Measurements from ENCODE around the gene PRPF31.

PRPF31 gene
- long read RNA-seq, transcript PRPF31-203 (13 exons, 2,269 nt) = minor isoform, 7 of 451 reads
- long read RNA-seq, transcript PRPF31-201 (14 exons, 2,126 nt) = major isoform, 376 of 451 reads
- long read RNA-seq, partial matches to known transcripts = 34 of 451 reads
- long read RNA-seq, other reads (novel, unspliced or antisense) = 34 of 451 reads

GRCh38 chr19:54115109-54116063 lies at the start of gene PRPF31, which contains the start of gene TFPT:
Gene PRPF31, plus strand, starts transcription at chr19:54115754. Its CDS starts 2,525 bp downstream, at chr19:54118279.
Gene TFPT, minus strand, starts transcription at chr19:54115657. Its CDS starts 388 bp downstream, at chr19:54115269.
- TF ChIP-seq SPI1 (IDR thresholded peaks at IDR 0.05; ENCODE audit: borderline replicate concordance, low read depth) (no peak), POLR2AphosphoS5 (IDR thresholded peaks at IDR 0.05; ENCODE audit: low read depth) (peak; percentile 83), REST (IDR thresholded peaks at IDR 0.05; ENCODE audit: insufficient replicate concordance, low read depth) (no peak), GABPA (IDR thresholded peaks at IDR 0.05; ENCODE audit: low read depth) (peak; percentile 65), CTCF (IDR thresholded peaks at IDR 0.05; ENCODE audit: insufficient read depth, low read length) (no peak)
- Histone ChIP-seq H3K27me3 (ENCODE audit: insufficient read depth, poor library complexity, severe bottlenecking) (no peaks in the 10 kb centered on the region), H3K27ac (replicated peaks) (peak within 1 kb of the TSS; percentile 96), H3K4me3 (replicated peaks; ENCODE audit: insufficient read depth, low read length) (peak within 1 kb of the TSS; percentile 93)
- DNase-seq (ENCODE audit: low read depth in 1 of 2, low spot score in 1 of 2) = peak; percentile 94 to 98

GRCh38 chr19:54069470-54069869 lies 46.1 kb upstream of the PRPF31 start:
- Histone ChIP-seq H3K27me3 (ENCODE audit: insufficient read depth, poor library complexity, severe bottlenecking) (no peaks in the 10 kb centered on the region), H3K4me3 (replicated peaks; ENCODE audit: insufficient read depth, low read length) (no peak overlapping the region), H3K27ac (replicated peaks) (no peak overlapping the region)
- DNase-seq (ENCODE audit: low read depth in 1 of 2, low spot score in 1 of 2) = no peak
- no peak for TF ChIP-seq REST (IDR thresholded peaks at IDR 0.05; ENCODE audit: insufficient replicate concordance, low read depth)

GRCh38 chr19:54073829-54074228 lies 41.7 kb upstream of the PRPF31 start:
- DNase-seq (ENCODE audit: low read depth in 1 of 2, low spot score in 1 of 2) = no peak
- TF ChIP-seq CTCF (IDR thresholded peaks at IDR 0.05; ENCODE audit: insufficient read depth, low read length) (no peak), SPI1 (IDR thresholded peaks at IDR 0.05; ENCODE audit: borderline replicate concordance, low read depth) (no peak), GABPA (IDR thresholded peaks at IDR 0.05; ENCODE audit: low read depth) (no peak), POLR2AphosphoS5 (IDR thresholded peaks at IDR 0.05; ENCODE audit: low read depth) (no peak), REST (IDR thresholded peaks at IDR 0.05; ENCODE audit: insufficient replicate concordance, low read depth) (no peak)
- no peak overlapping the region for H3K27ac ChIP-seq (replicated peaks)

More at GRCh38 chr19:54073829-54074228, 41.7 kb upstream of the PRPF31 start:
- H3K4me3 ChIP-seq (replicated peaks; ENCODE audit: insufficient read depth, low read length) = no peak overlapping the region
- H3K27me3 ChIP-seq (ENCODE audit: insufficient read depth, poor library complexity, severe bottlenecking) = no peaks in the 10 kb centered on the region

Measured in HL-60 (cell line).